Cardiac fibroblast (primary cell): ENCODE measurements around the gene STAT6.
A peak's percentile ranks its signal among the peaks of the same experiment; 100 is the strongest.

Source experiments
- DNase-seq, 2 donors: peaks; one replicate each; pipeline versions ENCODE4 v3.0.0 to v3.0.0-alpha.2; 2010; ENCODE audit warnings: low read depth in 2 of 2
- H3K4me3 ChIP-seq, 2 donors: replicated peaks in 1 of 2; 1 replicate in 1 of 2; 2 replicates in 1 of 2; pipeline ENCODE4 v1.5.1; 2011; ENCODE audit warnings: low read depth in 2 of 2, low read length in 2 of 2, mild to moderate bottlenecking in 2 of 2, moderate library complexity in 1 of 2
- CTCF ChIP-seq: IDR thresholded peaks from one replicate; pipeline ENCODE4 v1.5.1; 2011; ENCODE audit warnings: low read depth, mild to moderate bottlenecking, low read length, inconsistent platforms

The STAT6 gene

GRCh38 chr12:57131896-57132744, 21.0 kb upstream of the STAT6 start:
- no peak for TF ChIP-seq CTCF
- no peak for DNase-seq
- peak overlapping the region; percentile 87 to 88 for H3K4me3 ChIP-seq

- no peak for DNase-seq
- H3K4me3 ChIP-seq: peak overlapping the region; percentile 87 to 88
Observed at GRCh38 chr12:57130941-57131340, 19.8 kb upstream of the STAT6 start.

GRCh38 chr12:57129889-57130288, 18.7 kb upstream of the STAT6 start:
- no peak for TF ChIP-seq CTCF
- peak; percentile 67 to 72 for DNase-seq
- peak overlapping the region; percentile 87 to 88 for H3K4me3 ChIP-seq

More at GRCh38 chr12:57130941-57131340, 19.8 kb upstream of the STAT6 start:
- no peak for TF ChIP-seq CTCF

- H3K4me3 ChIP-seq: peak overlapping the region; percentile 87 to 88
- no peak for TF ChIP-seq CTCF
- DNase-seq: peak in 1 of 2 donors; percentile 39
Observed at GRCh38 chr12:57129321-57129842, 18.2 kb upstream of the STAT6 start.

- peak overlapping the region; percentile 87 to 88 for H3K4me3 ChIP-seq
- no peak for DNase-seq
- TF ChIP-seq CTCF: no peak
Observed at GRCh38 chr12:57128519-57129247, 17.5 kb upstream of the STAT6 start.

- no peak for TF ChIP-seq CTCF
- peak within 1 kb of the TSS; percentile 87 to 88 for H3K4me3 ChIP-seq
- peak; percentile 86 to 92 for DNase-seq
Observed at GRCh38 chr12:57127726-57128518, 16.8 kb upstream of the STAT6 start, which contains the start of gene LRP1. TSS of gene LRP1 (plus strand) at chr12:57128483. CDS start at chr12:57128965, 482 bp downstream.
